HG03045 (cell line): Measurements from ENCODE around the gene NAA38.
"Not testable (repeated sequence)": the region's sequence is repeated elsewhere in the genome, so short reads cannot be mapped to it uniquely, and the experiment has no call there.

Source experiments
- ATAC-seq: cut with Tn5 transposase; IDR thresholded peaks from one replicate; pipeline ENCODE4 v1.9.1; 2021; ENCODE audit warnings: mild to moderate bottlenecking, moderate library complexity; ENCODE audit not compliant: unreplicated experiment

NAA38 gene

DNA sequence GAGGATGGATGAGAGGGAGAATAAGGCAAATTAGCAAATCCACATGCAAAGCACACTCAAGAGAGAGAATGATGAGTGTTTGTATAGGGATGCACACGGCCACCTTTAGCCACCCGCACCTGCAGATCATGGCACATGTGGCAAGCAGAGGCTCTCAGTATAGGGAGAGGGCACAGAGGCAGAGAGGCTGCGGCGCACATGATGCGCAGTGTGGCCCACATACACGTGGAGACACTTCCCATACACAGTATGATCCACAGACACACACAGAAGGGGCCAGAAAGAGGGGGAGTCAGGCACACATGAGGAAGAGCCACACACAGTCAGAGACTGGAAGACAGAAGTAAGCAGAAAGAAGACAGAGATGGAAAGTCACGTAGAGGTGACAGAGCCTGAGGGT, 24.7 kb upstream of the NAA38 start:
- no peak for ATAC-seq

DNA sequence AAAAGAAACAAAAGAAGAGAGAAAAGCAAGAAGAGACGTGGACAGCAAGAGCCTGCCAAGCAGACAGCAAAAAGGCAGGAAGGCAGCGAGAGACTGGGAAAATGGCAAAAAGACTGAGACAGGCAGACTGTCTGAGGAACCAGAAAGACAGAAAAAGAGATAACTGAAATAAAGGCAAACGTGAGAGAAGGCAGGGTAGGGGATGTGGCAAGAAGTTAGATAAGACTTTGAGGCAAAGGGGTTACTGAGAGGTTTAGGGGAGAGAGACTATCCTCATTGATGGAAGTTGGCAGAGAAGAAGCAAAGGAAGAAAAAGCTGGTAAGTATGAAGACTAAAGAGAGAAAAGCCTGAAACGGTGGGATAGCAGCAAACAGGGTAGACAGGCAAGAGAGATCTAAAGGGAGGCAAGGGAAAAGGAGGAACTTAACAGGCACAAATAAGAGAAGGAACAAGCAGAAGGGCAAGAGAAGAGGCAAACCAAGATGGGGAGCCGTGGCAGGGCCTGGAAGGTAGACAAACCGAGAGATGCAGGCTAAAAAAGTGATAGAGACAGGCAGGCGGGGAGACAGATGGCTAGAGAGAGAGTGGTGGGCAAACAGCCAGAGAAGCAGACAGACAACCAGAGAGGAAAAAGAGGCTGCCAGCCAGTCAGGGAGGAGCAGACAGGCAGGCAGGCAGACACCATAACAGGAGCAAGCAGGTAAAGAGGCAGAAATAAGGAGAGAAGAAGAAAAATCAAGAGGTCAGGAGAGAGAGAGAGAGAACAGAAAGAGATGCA, 24.1 kb upstream of the NAA38 start:
- no peak for ATAC-seq

DNA sequence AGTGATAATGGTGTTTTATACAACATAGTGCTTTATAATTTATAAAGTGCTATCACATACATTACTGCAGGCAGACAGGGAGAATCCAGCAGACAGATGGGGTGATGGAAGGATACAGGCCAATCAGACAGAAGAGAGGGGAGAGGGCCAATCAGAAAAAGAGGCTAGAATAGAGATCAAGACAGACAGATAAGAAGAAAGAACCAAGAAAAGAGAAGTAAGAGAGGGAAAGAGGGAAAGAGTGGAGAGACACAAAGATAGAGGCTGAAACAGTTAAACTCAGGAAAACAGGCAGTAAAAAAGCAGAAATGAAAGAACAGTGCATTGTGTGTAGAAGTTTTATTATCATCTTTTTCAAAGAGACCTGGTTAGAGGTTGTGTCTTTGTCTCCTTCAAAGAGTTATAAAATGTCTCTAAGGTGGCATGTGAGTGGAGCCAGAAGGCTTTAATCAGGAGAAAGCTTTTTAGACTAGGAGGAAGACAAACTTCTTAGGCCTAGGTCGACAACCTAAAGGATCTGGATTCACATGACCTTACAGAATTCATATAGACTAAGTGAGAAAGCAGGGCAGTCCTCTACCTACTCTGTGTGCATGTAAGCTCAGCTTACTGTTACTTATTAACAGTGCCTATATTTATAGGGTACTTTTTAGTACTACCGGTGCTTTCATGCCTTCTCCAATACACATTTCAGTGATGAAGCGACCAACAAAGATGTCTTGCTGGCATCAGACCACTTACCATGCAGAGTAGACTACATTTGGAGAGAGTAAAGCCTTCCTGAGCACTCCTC, 22.9 kb upstream of the NAA38 start:
- ATAC-seq = no peak

DNA sequence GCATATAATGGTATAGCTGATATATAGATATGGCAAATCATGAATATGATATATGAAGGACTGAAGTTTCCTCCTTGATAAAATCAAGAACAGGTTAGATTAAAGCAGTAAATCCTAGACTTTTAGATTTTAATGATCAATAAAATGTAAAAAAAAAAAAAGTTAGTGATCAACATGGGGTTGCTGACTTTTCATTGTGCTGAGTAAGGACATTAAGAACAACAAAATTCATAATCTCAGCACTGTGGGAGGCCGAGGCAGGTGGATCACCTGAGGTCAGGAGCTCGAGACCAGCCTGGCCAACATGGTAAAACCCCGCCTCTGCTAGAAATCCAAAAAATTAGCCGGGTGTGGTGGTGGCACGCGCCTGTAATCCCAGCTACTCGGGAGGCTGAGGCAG, 20.9 kb upstream of the NAA38 start:
- ATAC-seq = no peak

DNA sequence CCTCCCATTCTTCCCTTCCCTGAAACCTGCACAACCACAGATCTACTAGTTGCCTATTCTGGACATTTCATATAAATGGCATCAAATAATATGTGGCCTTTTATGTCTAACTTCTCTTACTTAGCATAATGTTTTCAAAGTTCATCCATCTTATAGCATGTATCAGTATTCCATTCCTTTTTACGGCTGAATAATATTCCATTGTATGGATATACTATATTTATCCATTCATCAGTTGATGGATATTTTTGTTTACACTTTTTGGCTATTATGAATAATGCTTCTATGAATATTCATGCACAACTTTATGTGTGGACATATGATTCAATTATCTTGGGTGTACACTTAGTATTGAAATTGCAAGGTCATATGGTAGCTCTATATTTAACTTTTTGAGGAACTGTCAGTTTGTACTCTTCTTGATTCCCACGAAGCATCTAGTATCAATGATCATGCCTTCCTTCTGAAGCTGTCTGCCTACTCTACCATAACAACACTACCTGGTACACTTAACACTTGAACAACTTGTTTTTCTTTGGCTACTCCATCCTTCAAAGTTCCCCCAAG, 18.5 kb upstream of the NAA38 start:
- no peak for ATAC-seq

DNA sequence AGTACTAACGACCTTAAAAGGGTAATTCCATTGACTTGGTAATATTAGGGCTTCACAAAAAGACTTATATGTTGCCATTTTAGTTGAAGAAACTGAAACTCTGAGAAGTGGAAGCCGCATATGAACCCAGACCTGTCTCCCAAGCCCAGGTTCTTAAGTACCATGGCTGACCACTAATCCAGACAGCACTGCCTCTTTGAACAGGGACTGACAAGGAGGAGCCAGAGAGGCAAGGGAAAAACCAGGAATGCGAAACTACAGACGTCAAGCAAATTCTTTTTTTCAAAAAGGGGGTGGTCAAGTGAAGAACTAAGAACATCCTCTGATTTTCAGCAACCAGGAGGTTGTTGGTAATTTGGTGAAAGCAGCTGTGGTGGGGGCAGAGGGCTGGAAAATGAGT, 15.7 kb upstream of the NAA38 start:
- ATAC-seq = no peak

DNA sequence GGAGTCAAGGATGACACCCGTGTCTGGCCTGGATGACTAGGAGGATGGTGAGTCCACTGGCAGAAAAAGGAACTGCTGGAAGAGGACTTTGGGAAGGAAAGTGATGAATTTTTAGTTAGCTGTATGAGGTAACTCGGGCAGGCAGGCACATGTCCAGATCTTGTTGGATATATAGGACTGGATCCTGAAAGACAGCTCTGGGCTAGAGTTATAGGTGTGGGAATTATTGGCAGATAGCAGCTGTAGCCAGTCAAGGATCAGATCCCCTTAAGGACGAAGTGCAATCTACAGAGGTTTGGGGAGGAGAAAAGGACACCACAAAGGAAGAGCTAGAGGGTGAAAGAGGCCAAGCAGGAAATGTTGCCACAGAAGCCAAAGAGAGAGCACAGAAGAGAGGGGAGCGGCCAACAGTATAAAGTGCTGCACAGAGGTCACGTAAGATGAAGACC, 10.5 kb upstream of the NAA38 start:
- no peak for ATAC-seq

DNA sequence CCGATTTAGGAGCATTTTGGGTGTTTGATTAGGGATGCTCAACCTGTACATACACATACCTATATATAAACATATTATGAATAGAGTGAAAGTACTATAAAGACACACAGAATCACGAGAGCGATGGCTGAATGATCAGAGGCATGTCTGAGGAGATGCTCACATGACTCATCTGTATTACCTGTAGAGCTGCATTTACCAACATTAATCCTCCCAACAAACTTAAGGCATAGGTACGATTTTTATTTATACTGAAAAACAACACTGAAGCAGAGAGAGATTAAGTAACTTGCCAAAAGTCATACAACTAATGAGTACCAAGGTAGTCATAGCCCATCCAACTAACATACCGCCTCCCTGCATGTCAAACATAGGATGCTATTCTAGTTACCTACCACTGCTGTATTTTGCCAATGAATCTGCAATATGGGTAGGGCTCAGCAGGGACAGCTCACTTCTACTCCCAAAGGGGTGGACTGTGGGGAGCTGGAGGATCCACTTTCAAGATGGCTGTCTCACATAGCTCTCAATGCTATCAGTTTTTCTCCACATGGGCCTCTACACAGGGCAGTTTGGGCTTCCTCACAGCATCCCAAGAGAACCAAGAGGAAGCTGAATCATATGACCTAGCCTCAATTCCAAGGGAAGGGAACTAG, 7.8 kb upstream of the NAA38 start:
- no peak for ATAC-seq

DNA sequence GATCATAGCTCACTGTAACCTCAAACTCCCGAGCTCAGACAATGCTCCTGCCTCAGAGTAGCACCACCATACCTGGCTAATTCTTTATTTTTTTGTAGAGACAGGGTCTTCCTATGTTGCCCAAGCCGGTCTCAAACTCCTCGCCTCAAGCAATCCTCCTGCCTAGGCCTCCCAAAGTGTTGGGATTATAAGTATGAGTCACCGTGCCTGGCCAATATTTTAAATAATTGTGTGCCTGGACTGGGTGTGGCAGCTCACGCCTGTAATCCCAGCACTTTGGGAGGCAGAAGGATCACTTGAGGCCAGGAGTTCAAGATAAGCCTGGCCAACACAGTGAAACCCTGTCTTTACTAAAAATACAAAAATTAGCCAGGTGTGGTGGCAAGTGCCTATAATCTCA, 7.0 kb upstream of the NAA38 start:
- not testable (repeated sequence) for ATAC-seq

DNA sequence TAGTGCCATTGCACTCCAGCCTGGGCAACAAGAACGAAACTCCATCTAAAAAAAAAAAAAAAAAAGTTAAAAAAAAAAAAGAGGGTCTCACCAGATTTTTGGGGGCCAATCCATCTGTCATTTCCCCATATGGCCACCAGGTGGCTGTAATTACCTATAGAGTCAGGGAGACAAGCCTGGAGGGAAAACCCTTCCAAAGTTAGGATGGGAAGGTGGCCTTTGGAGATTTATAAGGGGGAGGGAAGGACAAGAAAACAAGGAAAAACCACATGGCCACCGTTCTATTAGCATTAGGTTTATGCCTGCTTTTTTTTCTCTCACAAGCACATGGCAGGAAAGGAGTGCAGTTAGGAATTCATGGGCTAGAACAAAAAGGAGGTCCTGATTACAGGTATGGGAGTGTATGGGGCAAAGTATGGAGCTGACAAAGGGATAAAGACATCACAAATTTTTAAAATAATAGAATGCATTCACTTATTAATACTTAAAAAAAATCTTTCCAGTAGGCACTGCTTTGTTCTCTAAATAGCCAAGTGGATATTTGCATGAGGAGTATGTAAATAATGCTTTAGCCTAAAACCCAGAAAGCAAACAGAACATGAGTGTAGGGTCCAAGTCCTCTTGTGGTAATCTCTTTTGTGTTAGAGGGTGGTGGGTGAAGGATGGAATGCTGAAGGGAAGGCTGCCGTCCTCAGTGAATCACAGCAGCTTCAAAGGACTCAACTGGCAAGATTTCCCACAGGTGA, 5.5 kb upstream of the NAA38 start:
- no peak for ATAC-seq

DNA sequence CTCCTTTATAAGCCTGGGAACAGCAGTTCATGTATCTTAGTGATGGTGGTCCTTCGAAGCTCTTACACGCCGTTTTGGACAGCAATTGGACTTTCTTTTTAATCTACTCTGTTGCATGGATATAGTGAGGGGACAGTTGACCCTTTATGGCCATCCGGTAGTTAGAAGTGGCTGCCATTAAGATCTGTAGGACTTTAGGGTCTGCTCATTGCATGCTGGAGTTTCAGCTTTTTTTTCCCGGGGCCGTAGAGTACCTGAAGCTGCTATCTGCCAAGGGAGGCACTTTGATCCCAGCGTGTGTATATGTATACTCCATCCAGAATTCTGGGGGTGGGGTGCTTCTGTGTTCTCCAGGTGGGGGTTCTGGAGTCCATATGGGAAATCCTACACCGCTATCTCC, 1.7 kb upstream of the NAA38 start:
- ATAC-seq = no peak

DNA sequence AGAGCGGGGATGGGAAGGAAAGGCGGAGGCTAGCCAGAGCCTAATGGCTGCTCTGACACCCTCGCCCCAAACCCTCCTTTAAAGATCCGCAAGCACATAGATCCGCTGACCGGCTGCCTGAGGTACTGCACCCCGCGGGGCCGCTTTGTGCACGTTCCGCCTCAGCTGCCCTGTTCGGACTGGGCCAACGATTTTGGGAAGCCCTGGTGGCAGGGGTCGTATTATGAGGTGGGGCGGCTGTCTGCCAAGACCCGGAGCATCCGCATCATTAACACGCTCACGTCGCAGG, 1.1 kb upstream of the NAA38 start:
- no peak for ATAC-seq

DNA sequence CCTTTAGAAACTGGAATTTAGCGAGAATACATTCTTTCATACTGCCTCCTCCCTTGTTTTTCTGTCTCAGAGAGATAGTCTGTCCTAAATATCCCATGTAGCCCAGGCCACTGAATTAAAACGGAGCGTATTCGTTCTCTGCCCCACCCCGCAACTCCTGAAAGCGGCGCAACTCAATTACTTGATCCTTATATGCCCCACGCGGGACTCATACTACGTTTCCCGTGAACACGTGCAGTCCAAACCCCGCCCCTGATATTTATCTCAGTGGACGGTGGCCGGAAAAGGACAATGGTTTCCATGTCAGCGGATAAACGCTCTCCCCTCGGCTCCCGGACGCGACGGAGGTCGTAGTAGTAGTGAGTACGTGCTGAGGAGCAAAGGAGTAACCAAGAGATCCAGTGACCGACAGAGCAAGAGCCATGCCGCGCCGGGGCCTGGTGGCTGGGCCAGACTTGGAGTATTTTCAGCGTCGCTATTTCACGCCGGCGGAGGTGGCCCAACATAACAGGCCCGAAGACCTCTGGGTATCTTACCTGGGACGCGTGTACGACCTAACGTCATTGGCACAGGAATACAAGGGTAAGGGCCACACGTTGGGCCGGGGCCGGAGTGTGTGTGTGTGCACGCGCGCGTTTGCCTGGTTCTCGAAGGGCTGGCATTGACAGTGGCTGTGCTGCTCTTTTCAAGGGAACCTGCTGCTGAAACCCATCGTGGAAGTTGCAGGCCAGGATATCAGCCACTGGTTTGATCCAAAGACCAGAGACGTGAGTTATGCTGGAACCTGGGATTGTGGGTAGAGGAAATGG, 558 bp upstream of the NAA38 start, which contains the start of gene CYB5D1:
CYB5D1 (plus strand) TSS at position 291 of the 809 bp plus-strand sequence; CDS start at position 423, 132 bp downstream.
- ATAC-seq = peak; percentile 45

DNA sequence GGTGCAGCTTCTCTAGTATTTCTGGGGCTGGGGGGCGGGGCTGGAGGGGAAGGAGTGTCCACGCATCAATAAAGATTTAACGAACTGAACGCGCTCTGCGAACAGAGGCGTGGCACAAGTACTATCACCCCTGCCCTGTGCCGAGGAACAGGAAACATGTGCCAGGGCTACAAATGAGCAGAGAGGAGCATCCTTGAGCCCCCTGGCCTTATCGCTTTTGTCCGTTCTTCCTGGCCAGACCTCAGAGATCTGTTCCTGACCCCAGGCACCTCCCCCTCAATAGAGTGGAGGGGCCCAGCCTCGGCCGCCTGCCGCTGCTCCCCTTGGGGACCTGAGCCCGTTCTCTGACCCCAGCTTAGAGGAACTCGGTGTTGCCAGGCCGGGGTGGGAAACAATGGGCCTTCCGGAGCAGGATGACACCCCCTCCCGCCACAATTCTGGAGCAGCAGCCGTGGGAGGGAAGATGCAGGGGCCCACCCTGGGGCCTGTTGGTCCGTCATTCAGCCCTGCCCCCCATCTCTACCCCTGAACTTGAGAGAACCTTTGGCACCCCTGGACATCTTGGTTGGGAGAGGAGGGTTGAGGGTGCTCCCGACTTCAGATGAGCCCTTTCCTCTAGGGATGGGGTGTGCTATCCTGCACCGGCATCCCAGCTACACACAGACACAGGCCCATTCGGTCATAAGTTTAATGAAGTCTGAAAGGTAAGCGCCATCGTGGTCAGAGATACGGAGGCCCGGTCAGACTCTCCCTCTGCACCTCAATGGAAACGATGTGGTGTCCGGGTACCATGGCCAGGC, 1.1 kb downstream of the NAA38 start:
- no peak for ATAC-seq

DNA sequence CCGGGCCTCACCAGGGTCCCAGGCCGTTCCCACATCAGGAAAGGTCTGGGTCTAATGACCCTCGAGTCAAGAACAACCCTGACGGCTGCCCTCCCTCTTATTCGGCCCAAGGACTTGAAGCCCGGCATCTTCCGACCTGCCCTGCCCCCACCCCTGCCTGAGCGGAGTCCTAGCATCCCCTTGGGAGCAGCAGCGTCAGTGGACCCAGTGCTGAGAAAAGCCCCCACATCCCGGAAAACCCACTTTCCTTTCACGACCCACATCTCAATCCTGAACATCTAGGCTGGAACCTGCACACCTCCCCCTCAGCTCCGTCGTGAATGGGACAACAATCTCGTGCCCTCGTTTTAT, 1.7 kb downstream of the NAA38 start:
- ATAC-seq = no peak

DNA sequence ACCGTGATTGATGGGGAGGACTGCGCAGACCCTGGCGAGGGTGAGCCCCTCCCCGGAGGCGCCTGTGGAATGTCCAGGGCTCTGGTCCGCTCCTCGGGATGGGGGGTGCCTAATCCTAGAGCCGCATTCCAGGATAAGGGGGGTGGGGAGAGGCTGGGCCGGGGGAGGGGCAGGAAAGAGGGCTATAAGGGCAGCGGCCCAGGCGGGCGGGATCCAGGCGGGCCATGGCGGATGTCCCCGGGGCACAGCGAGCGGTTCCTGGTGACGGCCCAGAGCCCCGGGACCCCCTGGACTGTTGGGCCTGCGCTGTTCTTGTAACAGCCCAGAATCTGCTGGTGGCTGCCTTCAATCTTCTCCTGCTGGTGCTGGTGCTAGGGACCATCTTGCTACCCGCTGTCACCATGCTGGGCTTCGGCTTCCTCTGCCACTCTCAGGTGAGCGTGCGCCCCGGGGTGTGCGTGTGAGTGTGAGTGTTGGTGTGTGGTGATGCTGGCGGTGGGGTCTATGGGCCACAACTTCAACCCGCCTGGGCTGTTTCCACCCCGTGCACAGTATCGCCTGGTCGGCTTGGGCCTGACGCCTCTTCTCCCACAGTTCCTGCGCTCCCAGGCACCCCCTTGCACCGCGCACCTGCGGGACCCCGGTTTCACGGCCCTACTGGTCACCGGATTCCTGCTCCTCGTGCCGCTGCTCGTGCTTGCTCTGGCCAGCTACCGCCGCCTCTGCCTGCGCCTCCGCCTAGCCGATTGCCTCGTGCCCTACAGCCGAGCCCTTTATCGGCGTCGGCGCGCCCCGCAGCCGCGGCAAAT, 2.3 kb downstream of the NAA38 start, which contains the start of gene TMEM88:
TMEM88 (plus strand) TSS at position 216 of the 809 bp plus-strand sequence; CDS start at position 225, 9 bp downstream.
- ATAC-seq = no peak

DNA sequence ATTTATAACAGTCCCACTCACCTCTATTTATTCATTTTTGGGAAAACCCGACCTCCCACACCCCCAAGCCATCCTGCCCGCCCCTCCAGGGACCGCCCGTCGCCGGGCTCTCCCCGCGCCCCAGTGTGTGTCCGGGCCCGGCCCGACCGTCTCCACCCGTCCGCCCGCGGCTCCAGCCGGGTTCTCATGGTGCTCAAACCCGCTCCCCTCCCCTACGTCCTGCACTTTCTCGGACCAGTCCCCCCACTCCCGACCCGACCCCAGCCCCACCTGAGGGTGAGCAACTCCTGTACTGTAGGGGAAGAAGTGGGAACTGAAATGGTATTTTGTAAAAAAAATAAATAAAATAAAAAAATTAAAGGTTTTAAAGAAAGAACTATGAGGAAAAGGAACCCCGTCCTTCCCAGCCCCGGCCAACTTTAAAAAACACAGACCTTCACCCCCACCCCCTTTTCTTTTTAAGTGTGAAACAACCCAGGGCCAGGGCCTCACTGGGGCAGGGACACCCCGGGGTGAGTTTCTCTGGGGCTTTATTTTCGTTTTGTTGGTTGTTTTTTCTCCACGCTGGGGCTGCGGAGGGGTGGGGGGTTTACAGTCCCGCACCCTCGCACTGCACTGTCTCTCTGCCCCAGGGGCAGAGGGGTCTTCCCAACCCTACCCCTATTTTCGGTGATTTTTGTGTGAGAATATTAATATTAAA, 3.1 kb downstream of the NAA38 start:
- ATAC-seq = no peak

DNA sequence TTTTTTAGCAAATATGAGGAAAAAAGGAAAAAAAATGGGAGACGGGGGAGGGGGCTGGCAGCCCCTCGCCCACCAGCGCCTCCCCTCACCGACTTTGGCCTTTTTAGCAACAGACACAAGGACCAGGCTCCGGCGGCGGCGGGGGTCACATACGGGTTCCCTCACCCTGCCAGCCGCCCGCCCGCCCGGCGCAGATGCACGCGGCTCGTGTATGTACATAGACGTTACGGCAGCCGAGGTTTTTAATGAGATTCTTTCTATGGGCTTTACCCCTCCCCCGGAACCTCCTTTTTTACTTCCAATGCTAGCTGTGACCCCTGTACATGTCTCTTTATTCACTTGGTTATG, 3.7 kb downstream of the NAA38 start:
- ATAC-seq = no peak
